Liver (tissue), 9 donors: ENCODE results near the gene SAYSD1. TPM values are rescaled to one million over a fixed set of nuclear protein-coding genes. Genes with fewer than 3 reads are reported as not detected.

Source experiments
- DNase-seq: peaks from one replicate; pipeline ENCODE4 v3.0.0-alpha.2; 2017; ENCODE audit warnings: low spot score
- H3K27ac ChIP-seq, 2 donors: one replicate each; pipeline ENCODE4 v1.7.0; 2013; ENCODE audit warnings: inconsistent platforms in 2 of 2, low read length in 2 of 2, control low read depth in 1 of 2, low read depth in 1 of 2, mild to moderate bottlenecking in 1 of 2
- H3K27me3 ChIP-seq, 4 donors: one replicate each; pipeline versions ENCODE4 v1.6.1 to v1.7.0; 2013; ENCODE audit warnings: low read length in 3 of 4, inconsistent platforms in 1 of 4, mild to moderate bottlenecking in 1 of 4, moderate library complexity in 1 of 4; ENCODE audit not compliant: control insufficient read depth in 4 of 4, insufficient read depth in 4 of 4
- H3K36me3 ChIP-seq, 4 donors: one replicate each; pipeline versions ENCODE4 v1.6.1 to v1.7.0; 2013; ENCODE audit warnings: low read length in 3 of 4, mild to moderate bottlenecking in 3 of 4, low read depth in 1 of 4, moderate library complexity in 1 of 4; ENCODE audit not compliant: control insufficient read depth in 4 of 4, insufficient read depth in 3 of 4
- H3K4me1 ChIP-seq, 4 donors: one replicate each; pipeline versions ENCODE4 v1.6.1 to v1.7.0; 2013; ENCODE audit warnings: low read length in 3 of 4, mild to moderate bottlenecking in 3 of 4, moderate library complexity in 1 of 4; ENCODE audit not compliant: control insufficient read depth in 4 of 4, insufficient read depth in 4 of 4
- H3K4me3 ChIP-seq, 3 donors: one replicate each; pipeline versions ENCODE4 v1.6.1 to v1.7.0; 2013; ENCODE audit warnings: low read length in 3 of 3, control low read depth in 1 of 3, low read depth in 1 of 3, mild to moderate bottlenecking in 1 of 3
- H3K9ac ChIP-seq, 2 donors: one replicate each; pipeline ENCODE4 v1.7.0; 2013; ENCODE audit warnings: low read length in 2 of 2, mild to moderate bottlenecking in 2 of 2, moderate library complexity in 2 of 2, control low read depth in 1 of 2, low read depth in 1 of 2
- H3K9me3 ChIP-seq, 4 donors: one replicate each; pipeline versions ENCODE4 v1.6.1 to v1.7.0; 2013; ENCODE audit warnings: low read length in 3 of 4; ENCODE audit not compliant: control insufficient read depth in 4 of 4
- EGR1 ChIP-seq, 2 donors: IDR thresholded peaks; 2 replicates each; pipeline ENCODE4 v1.6.1; 2016 to 2018; ENCODE audit warnings: antibody characterized with exemption in 2 of 2, low read depth in 2 of 2
- FOXA1 ChIP-seq: IDR thresholded peaks from 2 replicates; pipeline ENCODE4 v1.6.1; 2016; ENCODE audit warnings: antibody characterized with exemption
- HNF4A ChIP-seq, 2 donors: conservative IDR thresholded peaks; 2 replicates each; pipeline ENCODE4 v1.6.1; 2016; ENCODE audit warnings: antibody characterized with exemption in 2 of 2, mild to moderate bottlenecking in 2 of 2
- RAD21 ChIP-seq, 2 donors: IDR thresholded peaks; 2 replicates each; pipeline ENCODE4 v1.6.1; 2016; ENCODE audit warnings: antibody characterized with exemption in 2 of 2, mild to moderate bottlenecking in 2 of 2
- RXRA ChIP-seq, 2 donors: IDR thresholded peaks; 2 replicates each; pipeline ENCODE4 v1.6.1; 2017 to 2018; ENCODE audit warnings: antibody characterized with exemption in 2 of 2, mild to moderate bottlenecking in 1 of 2
- SP1 ChIP-seq: IDR thresholded peaks from 2 replicates; pipeline ENCODE4 v1.6.1; 2018; ENCODE audit warnings: antibody characterized with exemption, mild to moderate bottlenecking
- TAF1 ChIP-seq: conservative IDR thresholded peaks from 2 replicates; pipeline ENCODE4 v1.6.1; 2016; ENCODE audit warnings: antibody characterized with exemption, mild to moderate bottlenecking
- YY1 ChIP-seq: IDR thresholded peaks from 2 replicates; pipeline ENCODE4 v1.6.1; 2016; ENCODE audit warnings: antibody characterized with exemption, mild to moderate bottlenecking
- WGBS: extraction: QIAGEN DNeasy Blood & Tissue Kit; methylation state at CpG from one replicate; pipeline ENCODE4 v1.1.7; 2013; 5-methylcytosine and 5-hydroxymethylcytosine counted together
- polyA plus RNA-seq, 2 donors: library from polyadenylated mRNA; stranded (reverse) in 1 of 2; unstranded in 1 of 2; fragments of 200-250 nt in 1 of 2; fragments of >200 nt in 1 of 2; fragmentation: Nextera tagmentation in 1 of 2; extraction: Ambion mirVana in 1 of 2; gene quantifications; one replicate each; pipeline versions ENCODE4 v1.2.1 to v1.2.3, GENCODE V29; 2013 to 2015
- total RNA-seq, 2 donors: library from RNA; depleted of rRNA; stranded (reverse); fragments of >200 nt; gene quantifications; one replicate each; pipeline ENCODE4 v1.2.3, GENCODE V29; 2014
- TF ChIP-seq, protein P1 (sequence below): IDR thresholded peaks from 2 replicates; pipeline ENCODE4 v1.6.1; 2016; ENCODE audit warnings: antibody characterized with exemption
- TF ChIP-seq, protein P2 (sequence below): fragments of 150-350 bp; IDR thresholded peaks from 2 replicates; pipeline ENCODE4 v1.5.1; 2017; ENCODE audit warnings: improper control_type of control experiment, low read depth, low read length; ENCODE audit not compliant: missing input control
- TF ChIP-seq, protein P3 (sequence below): IDR thresholded peaks from 2 replicates; pipeline ENCODE4 v1.6.1; 2016; ENCODE audit warnings: antibody characterized with exemption, mild to moderate bottlenecking
- donor health status: healthy.
- donor health status: healthy.
- donor health status: healthy.
- donor health status: healthy.
- donor health status: healthy.

SAYSD1 gene, protein sequence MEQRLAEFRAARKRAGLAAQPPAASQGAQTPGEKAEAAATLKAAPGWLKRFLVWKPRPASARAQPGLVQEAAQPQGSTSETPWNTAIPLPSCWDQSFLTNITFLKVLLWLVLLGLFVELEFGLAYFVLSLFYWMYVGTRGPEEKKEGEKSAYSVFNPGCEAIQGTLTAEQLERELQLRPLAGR
- total RNA-seq: 10 to 100 TPM in 1 of 2 donors, 1 to 10 TPM in 1; 9.4 to 12.2 TPM
- polyA plus RNA-seq: 1 to 10 TPM; 6.5 to 9.1 TPM

DNA sequence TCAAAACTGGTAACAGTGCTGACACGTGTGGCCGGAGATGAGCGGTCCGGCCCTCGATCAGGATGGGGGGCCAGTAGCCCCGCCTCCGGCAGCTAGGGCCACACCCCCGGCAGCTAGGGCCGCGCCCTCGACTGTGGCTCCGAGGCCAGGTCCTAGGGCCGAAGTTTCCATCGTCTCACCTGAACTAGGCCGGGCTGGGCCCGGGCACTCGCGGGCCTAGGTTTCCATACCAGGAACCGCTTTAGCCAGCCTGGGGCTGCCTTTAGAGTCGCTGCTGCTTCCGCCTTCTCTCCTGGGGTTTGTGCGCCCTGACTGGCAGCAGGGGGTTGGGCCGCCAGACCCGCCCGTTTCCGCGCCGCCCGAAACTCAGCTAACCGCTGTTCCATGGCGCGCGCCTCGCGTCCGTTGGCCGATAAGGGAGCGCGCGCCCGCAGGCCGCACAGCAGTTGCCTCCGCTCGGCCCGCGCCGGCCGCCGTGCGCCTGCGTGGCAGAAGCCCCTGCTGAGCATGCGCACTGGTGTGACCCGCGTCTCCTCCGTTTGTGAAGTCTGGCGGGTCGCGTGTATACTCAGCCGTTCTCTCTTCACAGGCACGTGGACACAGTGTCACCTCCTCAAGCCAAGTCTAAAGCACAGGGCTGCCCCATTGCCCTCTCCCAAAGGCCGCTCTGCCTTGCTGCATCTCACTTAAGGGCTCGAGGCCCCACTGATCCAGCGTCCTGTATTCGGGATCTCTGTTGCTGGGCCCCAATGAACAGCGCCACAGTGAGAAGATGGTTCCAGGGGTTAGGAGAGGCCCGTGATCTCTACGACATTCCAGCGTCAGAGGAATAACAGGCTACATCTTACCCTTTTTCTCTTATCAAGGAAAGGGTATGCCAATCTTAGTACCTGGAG, at the start of gene SAYSD1:
SAYSD1 (minus strand) TSS at position 483 of the 896 bp plus-strand sequence; CDS start at position 386, 97 bp downstream.
- Histone ChIP-seq H3K27me3 (no peaks in the 10 kb centered on the region), H3K9ac (peak within 1 kb of the TSS; percentile 34 to 71), H3K27ac (peak within 1 kb of the TSS; percentile 88), H3K4me3 (peak within 1 kb of the TSS; percentile 51 to 73 (median 67)), H3K9me3 (no peaks in the 10 kb centered on the region), H3K36me3 (peaks cover 0 to 10% (median 3%) of the 10 kb centered on the region in 4 donors), H3K4me1 (peaks cover 0 to 17% (median 3%) of the 10 kb centered on the region in 4 donors)
- DNase-seq: peak; percentile 90
- 2% methylated on average over 68 of the region's 68 CpGs for whole genome bisulfite sequencing
- TF ChIP-seq, protein P1, sequence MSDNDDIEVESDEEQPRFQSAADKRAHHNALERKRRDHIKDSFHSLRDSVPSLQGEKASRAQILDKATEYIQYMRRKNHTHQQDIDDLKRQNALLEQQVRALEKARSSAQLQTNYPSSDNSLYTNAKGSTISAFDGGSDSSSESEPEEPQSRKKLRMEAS: peak; percentile 68
- TF ChIP-seq FOXA1: no peak
- TF ChIP-seq, protein P2, sequence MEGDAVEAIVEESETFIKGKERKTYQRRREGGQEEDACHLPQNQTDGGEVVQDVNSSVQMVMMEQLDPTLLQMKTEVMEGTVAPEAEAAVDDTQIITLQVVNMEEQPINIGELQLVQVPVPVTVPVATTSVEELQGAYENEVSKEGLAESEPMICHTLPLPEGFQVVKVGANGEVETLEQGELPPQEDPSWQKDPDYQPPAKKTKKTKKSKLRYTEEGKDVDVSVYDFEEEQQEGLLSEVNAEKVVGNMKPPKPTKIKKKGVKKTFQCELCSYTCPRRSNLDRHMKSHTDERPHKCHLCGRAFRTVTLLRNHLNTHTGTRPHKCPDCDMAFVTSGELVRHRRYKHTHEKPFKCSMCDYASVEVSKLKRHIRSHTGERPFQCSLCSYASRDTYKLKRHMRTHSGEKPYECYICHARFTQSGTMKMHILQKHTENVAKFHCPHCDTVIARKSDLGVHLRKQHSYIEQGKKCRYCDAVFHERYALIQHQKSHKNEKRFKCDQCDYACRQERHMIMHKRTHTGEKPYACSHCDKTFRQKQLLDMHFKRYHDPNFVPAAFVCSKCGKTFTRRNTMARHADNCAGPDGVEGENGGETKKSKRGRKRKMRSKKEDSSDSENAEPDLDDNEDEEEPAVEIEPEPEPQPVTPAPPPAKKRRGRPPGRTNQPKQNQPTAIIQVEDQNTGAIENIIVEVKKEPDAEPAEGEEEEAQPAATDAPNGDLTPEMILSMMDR: no peak
- peak in 1 of 2 donors; percentile 20 for TF ChIP-seq RXRA (IDR thresholded peaks at IDR 0.05)
- peak in 1 of 2 donors; percentile 38 for TF ChIP-seq HNF4A (conservative IDR thresholded peaks at IDR 0.05)
- peak; percentile 70 for TF ChIP-seq YY1
- peak; percentile 44 for TF ChIP-seq SP1
- peak in 1 of 2 donors; percentile 8 for TF ChIP-seq RAD21 (IDR thresholded peaks at IDR 0.05)
- TF ChIP-seq TAF1: peak; percentile 47
- TF ChIP-seq, protein P3, sequence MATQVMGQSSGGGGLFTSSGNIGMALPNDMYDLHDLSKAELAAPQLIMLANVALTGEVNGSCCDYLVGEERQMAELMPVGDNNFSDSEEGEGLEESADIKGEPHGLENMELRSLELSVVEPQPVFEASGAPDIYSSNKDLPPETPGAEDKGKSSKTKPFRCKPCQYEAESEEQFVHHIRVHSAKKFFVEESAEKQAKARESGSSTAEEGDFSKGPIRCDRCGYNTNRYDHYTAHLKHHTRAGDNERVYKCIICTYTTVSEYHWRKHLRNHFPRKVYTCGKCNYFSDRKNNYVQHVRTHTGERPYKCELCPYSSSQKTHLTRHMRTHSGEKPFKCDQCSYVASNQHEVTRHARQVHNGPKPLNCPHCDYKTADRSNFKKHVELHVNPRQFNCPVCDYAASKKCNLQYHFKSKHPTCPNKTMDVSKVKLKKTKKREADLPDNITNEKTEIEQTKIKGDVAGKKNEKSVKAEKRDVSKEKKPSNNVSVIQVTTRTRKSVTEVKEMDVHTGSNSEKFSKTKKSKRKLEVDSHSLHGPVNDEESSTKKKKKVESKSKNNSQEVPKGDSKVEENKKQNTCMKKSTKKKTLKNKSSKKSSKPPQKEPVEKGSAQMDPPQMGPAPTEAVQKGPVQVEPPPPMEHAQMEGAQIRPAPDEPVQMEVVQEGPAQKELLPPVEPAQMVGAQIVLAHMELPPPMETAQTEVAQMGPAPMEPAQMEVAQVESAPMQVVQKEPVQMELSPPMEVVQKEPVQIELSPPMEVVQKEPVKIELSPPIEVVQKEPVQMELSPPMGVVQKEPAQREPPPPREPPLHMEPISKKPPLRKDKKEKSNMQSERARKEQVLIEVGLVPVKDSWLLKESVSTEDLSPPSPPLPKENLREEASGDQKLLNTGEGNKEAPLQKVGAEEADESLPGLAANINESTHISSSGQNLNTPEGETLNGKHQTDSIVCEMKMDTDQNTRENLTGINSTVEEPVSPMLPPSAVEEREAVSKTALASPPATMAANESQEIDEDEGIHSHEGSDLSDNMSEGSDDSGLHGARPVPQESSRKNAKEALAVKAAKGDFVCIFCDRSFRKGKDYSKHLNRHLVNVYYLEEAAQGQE: peak; percentile 50
- no peak for TF ChIP-seq EGR1 (IDR thresholded peaks at IDR 0.05; ENCODE audit: low read depth in 2 of 2)

DNA sequence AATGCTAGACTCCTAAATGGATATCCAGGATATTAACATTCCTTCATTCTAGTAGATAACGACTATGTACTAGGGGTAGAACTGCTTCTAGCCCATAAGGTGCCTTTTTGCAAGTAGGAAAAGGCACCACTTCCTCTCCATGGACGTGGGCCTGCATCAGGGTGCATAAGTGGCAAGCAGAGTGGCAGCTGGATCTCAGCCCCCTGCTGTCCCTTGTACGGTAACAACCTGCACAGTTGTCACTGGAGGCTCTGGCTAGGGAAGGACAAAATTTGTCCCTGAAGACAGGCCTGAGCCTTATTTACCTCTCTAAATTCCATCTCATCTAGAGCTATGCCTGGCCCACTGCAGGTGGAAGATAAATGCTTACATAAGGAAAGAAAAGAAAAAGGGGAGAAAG, 42.5 kb upstream of the SAYSD1 start:
- TF ChIP-seq RAD21 (IDR thresholded peaks at IDR 0.05): no peak
- no peaks in the 10 kb centered on the region for H3K27me3 ChIP-seq
- no peaks in the 10 kb centered on the region for H3K4me1 ChIP-seq
- 77% methylated on average over 3 of the region's 3 CpGs for WGBS
- H3K9me3 ChIP-seq: no peaks in the 10 kb centered on the region
- H3K9ac ChIP-seq: no peak overlapping the region
- H3K4me3 ChIP-seq: no peak overlapping the region
- H3K27ac ChIP-seq: no peak overlapping the region
- no peak for DNase-seq
- no peaks in the 10 kb centered on the region for H3K36me3 ChIP-seq
